HEK293T (cell line): ENCODE data around the gene CRYBG1.

Experiments used
- CTCF ChIA-PET: fragments of 350-600 bp; formaldehyde crosslinking; extraction: SDS; loops from one replicate; lab custom pipeline; 2021; ENCODE audit warnings: antibody characterized with exemption, inconsistent platforms; lab: Yijun Ruan, JAX
- POLR2A ChIA-PET: fragments of 350-600 bp; formaldehyde crosslinking; extraction: SDS; loops from one replicate; lab custom pipeline; 2020; ENCODE audit warnings: antibody characterized with exemption, inconsistent platforms; lab: Yijun Ruan, JAX
- DNase-seq: peaks from one replicate; pipeline ENCODE4 v3.0.0; 2012; ENCODE audit warnings: mixed read lengths; ENCODE audit errors: extremely low spot score
- ARNT ChIP-seq: fragments of 450-650 bp; IDR thresholded peaks from 2 replicates; pipeline ENCODE4 v1.6.1; 2017; ENCODE audit warnings: mild to moderate bottlenecking
- BHLHE40 ChIP-seq: fragments of 450-650 bp; IDR thresholded peaks from 2 replicates; pipeline ENCODE4 v1.6.1; 2016; ENCODE audit warnings: mild to moderate bottlenecking, moderate library complexity, borderline replicate concordance
- CTBP1 ChIP-seq: fragments of 450-650 bp; IDR thresholded peaks from 2 replicates; pipeline ENCODE4 v1.6.1; 2016; ENCODE audit warnings: borderline replicate concordance
- ELF4 ChIP-seq: fragments of 450-650 bp; IDR thresholded peaks from 2 replicates; pipeline ENCODE4 v1.6.1; 2017; ENCODE audit warnings: antibody characterized with exemption
- FOXA1 ChIP-seq: fragments of 450-650 bp; IDR thresholded peaks from 2 replicates; pipeline ENCODE4 v1.6.1; 2016; ENCODE audit warnings: mild to moderate bottlenecking
- FOXK2 ChIP-seq: fragments of 450-650 bp; IDR thresholded peaks from 2 replicates; pipeline ENCODE4 v1.6.1; 2016; ENCODE audit warnings: mild to moderate bottlenecking
- FOXM1 ChIP-seq: fragments of 450-650 bp; IDR thresholded peaks from 2 replicates; pipeline ENCODE4 v1.6.1; 2017; ENCODE audit warnings: mild to moderate bottlenecking, borderline replicate concordance
- HDGF ChIP-seq: fragments of 450-650 bp; IDR thresholded peaks from 2 replicates; pipeline ENCODE4 v1.6.1; 2017; ENCODE audit warnings: antibody characterized with exemption, borderline replicate concordance
- L3MBTL2 ChIP-seq: fragments of 450-650 bp; conservative IDR thresholded peaks from 2 replicates; pipeline ENCODE4 v1.6.1; 2016; ENCODE audit warnings: mild to moderate bottlenecking
- LEF1 ChIP-seq: fragments of 450-650 bp; IDR thresholded peaks from 2 replicates; pipeline ENCODE4 v1.6.1; 2017; ENCODE audit warnings: mild to moderate bottlenecking, borderline replicate concordance
- NFRKB ChIP-seq: fragments of 450-650 bp; IDR thresholded peaks from 2 replicates; pipeline ENCODE4 v1.6.1; 2016; ENCODE audit warnings: mild to moderate bottlenecking, moderate library complexity
- SP1 ChIP-seq: fragments of 450-650 bp; IDR thresholded peaks from 2 replicates; pipeline ENCODE4 v1.6.1; 2017
- SUZ12 ChIP-seq: fragments of 450-650 bp; IDR thresholded peaks from 2 replicates; pipeline ENCODE4 v1.6.1; 2016; ENCODE audit warnings: mild to moderate bottlenecking
- TARDBP ChIP-seq: fragments of 450-650 bp; IDR thresholded peaks from 2 replicates; pipeline ENCODE4 v1.6.1; 2016
- ZNF384 ChIP-seq: fragments of 450-650 bp; IDR thresholded peaks from 2 replicates; pipeline ENCODE4 v1.6.1; 2016
- TF ChIP-seq, protein P1 (sequence below): fragments of 450-650 bp; IDR thresholded peaks from 2 replicates; pipeline ENCODE4 v1.6.1; 2016

The CRYBG1 gene

DNA sequence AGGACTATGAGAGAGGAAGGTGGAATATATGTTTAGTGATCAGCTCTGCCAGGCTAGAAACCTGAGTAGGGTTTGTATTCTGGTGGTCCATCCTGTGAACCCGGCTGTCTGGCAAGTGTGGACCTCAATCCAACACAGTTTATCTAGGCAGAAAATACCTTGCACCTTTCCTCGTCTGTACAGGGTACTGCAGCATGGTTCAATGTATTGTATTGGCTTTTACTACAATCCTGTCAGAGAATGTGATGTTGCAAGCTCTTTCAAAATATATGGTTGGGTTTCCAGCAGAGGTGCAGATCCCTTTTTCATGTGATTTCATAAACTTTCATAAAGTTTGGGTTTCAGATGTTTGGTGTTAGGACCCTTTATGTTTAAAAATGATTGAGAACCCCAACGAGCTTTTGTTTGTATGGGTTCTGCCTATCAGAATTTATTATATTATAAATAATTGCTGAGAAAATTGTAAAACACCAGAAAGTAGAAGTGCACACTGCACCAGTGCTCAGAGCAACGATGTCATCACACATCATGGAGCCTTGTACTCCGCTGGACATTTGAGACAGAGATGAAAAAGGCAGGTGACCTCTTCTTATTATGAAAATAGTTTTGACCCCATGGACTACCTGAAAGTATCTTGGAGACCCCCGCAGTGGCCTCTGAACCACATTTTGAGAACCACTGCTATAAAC, 162.2 kb downstream of the CRYBG1 start:
- TF ChIP-seq BHLHE40 (no peak), FOXK2 (no peak), HDGF (no peak), SUZ12 (no peak), ARNT (no peak), FOXM1 (no peak), L3MBTL2 (no peak), ZNF384 (no peak), FOXA1 (no peak), SP1 (no peak), CTBP1 (no peak)
- TF ChIP-seq, protein P1, sequence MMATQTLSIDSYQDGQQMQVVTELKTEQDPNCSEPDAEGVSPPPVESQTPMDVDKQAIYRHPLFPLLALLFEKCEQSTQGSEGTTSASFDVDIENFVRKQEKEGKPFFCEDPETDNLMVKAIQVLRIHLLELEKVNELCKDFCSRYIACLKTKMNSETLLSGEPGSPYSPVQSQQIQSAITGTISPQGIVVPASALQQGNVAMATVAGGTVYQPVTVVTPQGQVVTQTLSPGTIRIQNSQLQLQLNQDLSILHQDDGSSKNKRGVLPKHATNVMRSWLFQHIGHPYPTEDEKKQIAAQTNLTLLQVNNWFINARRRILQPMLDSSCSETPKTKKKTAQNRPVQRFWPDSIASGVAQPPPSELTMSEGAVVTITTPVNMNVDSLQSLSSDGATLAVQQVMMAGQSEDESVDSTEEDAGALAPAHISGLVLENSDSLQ: no peak
- ChIA-PET CTCF (no interaction called here), POLR2A (no interaction called here)
- DNase-seq: no peak

DNA sequence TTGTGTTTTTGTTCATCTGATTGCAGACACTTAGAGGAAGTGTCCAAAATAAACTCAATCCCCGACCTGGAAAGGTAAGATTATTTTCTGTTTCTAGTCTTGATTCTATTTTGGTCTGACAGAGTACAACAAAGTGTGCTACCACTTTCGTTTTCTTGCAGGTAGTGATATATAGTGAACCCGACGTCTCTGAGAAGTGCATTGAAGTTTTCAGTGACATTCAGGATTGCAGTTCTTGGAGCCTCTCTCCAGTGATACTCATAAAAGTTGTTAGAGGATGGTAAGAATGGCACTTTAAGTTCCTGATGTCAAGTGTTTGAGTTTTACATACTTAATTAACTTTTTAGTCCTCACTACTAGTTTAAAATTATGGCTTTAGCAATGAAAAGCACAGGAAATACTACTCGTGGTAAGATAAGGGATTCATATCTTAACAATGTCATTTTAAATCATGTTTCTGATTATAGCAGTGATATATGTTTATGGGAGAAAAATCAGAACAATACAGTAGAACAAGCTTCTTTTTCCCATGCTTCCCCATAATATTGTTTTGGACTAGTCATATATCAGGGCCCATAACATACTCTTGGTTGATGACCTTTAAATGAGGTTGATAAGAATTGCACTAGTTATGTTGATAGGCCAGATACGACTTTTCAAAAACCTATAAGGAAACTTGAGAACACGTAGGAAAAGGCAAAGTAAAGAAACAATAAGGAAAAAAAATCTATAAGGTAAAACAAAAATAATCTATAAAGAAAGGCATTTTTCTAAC, 164.8 kb downstream of the CRYBG1 start:
- POLR2A ChIA-PET: no interaction called here
- no peak for DNase-seq
- CTCF ChIA-PET: interaction anchor here (0.5 to 0.7 kb wide), 3 partner anchors 50 to 1100 kb away, joined by 3 to 7 read pairs (median 4); no protein-coding TSS in a partner anchor
- TF ChIP-seq FOXA1 (no peak), SUZ12 (no peak), FOXM1 (no peak), L3MBTL2 (no peak), CTBP1 (no peak), ARNT (no peak), HDGF (no peak), ELF4 (no peak), TARDBP (no peak), ZNF384 (no peak), SP1 (no peak), LEF1 (no peak), BHLHE40 (no peak), NFRKB (no peak)
- TF ChIP-seq, protein P1: no peak; the same call in 1 of the 2 replicates

DNA sequence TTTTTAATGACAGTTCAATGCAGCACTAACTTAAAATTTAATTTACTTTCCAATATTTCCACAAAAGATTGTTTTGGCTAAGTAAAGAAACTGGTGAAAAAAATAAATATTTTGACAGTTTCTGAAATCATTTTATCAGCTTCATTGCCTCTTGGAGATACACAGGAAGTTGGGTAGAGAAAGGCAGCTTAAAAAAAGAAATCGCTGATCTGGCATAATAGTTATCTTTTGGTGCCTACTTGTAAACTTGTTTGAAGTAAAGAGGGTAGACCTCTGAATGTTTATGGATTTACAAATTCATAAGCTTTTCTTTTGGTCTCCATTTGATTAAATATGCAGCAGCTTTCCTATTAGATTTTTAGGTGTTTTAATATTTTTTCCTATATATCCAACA, 165.4 kb downstream of the CRYBG1 start:
- ChIA-PET POLR2A (no interaction called here), CTCF (interaction anchor here (0.7 kb wide), 2 partner anchors 51 to 1101 kb away, joined by 3 to 4 read pairs; no protein-coding TSS in a partner anchor)
- TF ChIP-seq FOXA1 (no peak), TARDBP (no peak), BHLHE40 (no peak), ARNT (no peak), ELF4 (no peak), FOXK2 (no peak), HDGF (no peak), FOXM1 (no peak), SUZ12 (no peak), SP1 (no peak)
- DNase-seq: no peak

GRCh38 chr6:106527117-106527516, 166.6 kb downstream of the CRYBG1 start:
- ChIA-PET CTCF (interaction anchor here (0.6 kb wide), 1 partner anchor 181 kb away, joined by 5 read pairs; no protein-coding TSS in a partner anchor), POLR2A (no interaction called here)
- no peak for DNase-seq
- TF ChIP-seq ELF4: no peak
- TF ChIP-seq, protein P1: no peak
- no peak for TF ChIP-seq L3MBTL2

- no peak for DNase-seq
- ChIA-PET POLR2A (no interaction called here), CTCF (no interaction called here)
- TF ChIP-seq FOXM1: no peak
- no peak for TF ChIP-seq L3MBTL2
- no peak for TF ChIP-seq BHLHE40
- no peak for TF ChIP-seq LEF1
- no peak for TF ChIP-seq TARDBP
- no peak for TF ChIP-seq ARNT
- no peak for TF ChIP-seq NFRKB
- TF ChIP-seq ZNF384: no peak
- TF ChIP-seq FOXK2: no peak
- no peak for TF ChIP-seq SUZ12
Observed at GRCh38 chr6:106527979-106528378, 167.5 kb downstream of the CRYBG1 start.

DNA sequence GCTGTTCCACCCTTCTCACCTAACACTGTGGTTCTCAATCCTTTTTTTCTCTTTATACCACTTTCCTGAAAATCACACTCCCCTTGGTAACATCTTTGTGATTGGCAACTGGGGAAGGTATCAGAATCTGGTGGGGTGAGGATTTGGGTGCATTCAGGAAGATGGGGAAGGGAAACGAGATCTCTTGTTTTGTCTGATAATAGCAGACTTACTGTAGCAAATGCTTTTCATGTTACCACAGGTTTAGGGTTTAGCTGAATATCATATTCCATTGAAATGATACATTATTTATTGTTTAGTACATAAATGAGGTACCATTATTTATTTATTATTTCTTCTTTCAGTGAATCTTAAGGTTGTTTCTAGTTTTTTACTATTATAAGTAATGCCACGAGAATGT, 168.0 kb downstream of the CRYBG1 start:
- ChIA-PET POLR2A (no interaction called here), CTCF (no interaction called here)
- no peak for TF ChIP-seq NFRKB
- TF ChIP-seq HDGF: no peak
- TF ChIP-seq ELF4: no peak
- TF ChIP-seq CTBP1: no peak
- no peak for DNase-seq
